Cardiac muscle cell (in vitro differentiated cells and primary cell): ENCODE measurements around the gene KIAA1755. TPM values are rescaled to one million over a fixed set of nuclear protein-coding genes. Genes with fewer than 3 reads are reported as not detected.

Experiments used
- DNase-seq, 2 donors: peaks; one replicate each; pipeline versions ENCODE4 v3.0.0 to v3.0.0-alpha.2; 2010 to 2017; ENCODE audit warnings: low read depth in 1 of 2, low spot score in 1 of 2
- H3K27ac ChIP-seq: fragments of 200-600 bp; sonication (generic); 2 replicates; pipeline ENCODE4 v1.5.1; 2016
- H3K27me3 ChIP-seq: fragments of 200-600 bp; sonication (generic); 2 replicates; pipeline ENCODE4 v1.6.0; 2016; ENCODE audit warnings: control low read depth
- H3K36me3 ChIP-seq: fragments of 200-600 bp; sonication (generic); 2 replicates; pipeline ENCODE4 v1.5.1; 2016; ENCODE audit warnings: control low read depth
- H3K4me1 ChIP-seq: fragments of 200-600 bp; sonication (generic); 2 replicates; pipeline ENCODE4 v1.8.1; 2017; ENCODE audit warnings: low read depth, mild to moderate bottlenecking, mixed run types
- H3K4me3 ChIP-seq: fragments of 200-600 bp; sonication (generic); 2 replicates; pipeline ENCODE4 v1.5.1; 2016; ENCODE audit warnings: mild to moderate bottlenecking
- H3K9me3 ChIP-seq: fragments of 200-600 bp; sonication (generic); 2 replicates; pipeline ENCODE4 v1.5.1; 2017; ENCODE audit warnings: low read depth, mild to moderate bottlenecking, control low read depth
- CTCF ChIP-seq: IDR thresholded peaks from 2 replicates; pipeline ENCODE4 v1.5.1; 2012; ENCODE audit warnings: low read depth, mild to moderate bottlenecking, low read length
- polyA plus RNA-seq: library from polyadenylated mRNA; unstranded; fragments of >200 nt; fragmentation: Nextera tagmentation; extraction: Ambion mirVana; gene quantifications from 2 replicates; pipeline ENCODE4 v1.2.1, GENCODE V29; 2016
- total RNA-seq: library from RNA; depleted of rRNA; stranded (reverse); fragments of >200 nt; gene quantifications from 2 replicates; pipeline ENCODE4 v1.2.3, GENCODE V29; 2016

KIAA1755 gene
- total and polyA plus RNA-seq, 2 experiments from 2014 or later = not detected

- no peaks in the 10 kb centered on the region for H3K27me3 ChIP-seq
- TF ChIP-seq CTCF = no peak
- no peaks in the 10 kb centered on the region for H3K36me3 ChIP-seq
- H3K4me1 ChIP-seq = peaks cover 4% of the 10 kb centered on the region
- DNase-seq = no peak
- H3K27ac ChIP-seq = no peak overlapping the region
- H3K9me3 ChIP-seq = no peaks in the 10 kb centered on the region
- H3K4me3 ChIP-seq = no peak overlapping the region
These were observed 52.4 kb downstream of the KIAA1755 start for GRCh38 chr20:38208088-38208487.

GRCh38 chr20:38207621-38208020 lies 52.9 kb downstream of the KIAA1755 start:
- Histone ChIP-seq H3K4me1 (peaks cover 4% of the 10 kb centered on the region), H3K27me3 (no peaks in the 10 kb centered on the region), H3K4me3 (no peak overlapping the region), H3K36me3 (no peaks in the 10 kb centered on the region), H3K27ac (no peak overlapping the region), H3K9me3 (no peaks in the 10 kb centered on the region)
- DNase-seq = no peak
- TF ChIP-seq CTCF = no peak

DNA sequence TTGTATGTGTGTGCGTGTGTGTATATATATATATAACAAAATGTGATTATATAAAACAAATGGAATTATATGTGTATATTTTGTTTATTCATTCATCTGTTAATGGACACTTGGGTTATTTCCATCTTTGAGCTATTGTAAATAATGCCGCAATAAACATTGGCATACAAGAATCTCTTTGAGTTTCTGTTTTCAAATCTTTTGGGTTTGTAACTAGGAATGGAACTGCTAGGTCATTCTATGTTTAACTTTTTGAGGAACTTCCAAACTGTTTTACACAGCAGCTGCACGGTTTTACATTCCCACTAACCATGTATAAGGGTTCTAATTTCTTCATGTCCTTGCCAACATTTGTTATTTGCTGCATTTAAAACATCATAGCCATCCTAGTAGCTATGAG lies 55.5 kb downstream of the KIAA1755 start:
- no peak for DNase-seq
- Histone ChIP-seq H3K9me3 (no peaks in the 10 kb centered on the region), H3K27ac (no peak overlapping the region), H3K4me3 (no peak overlapping the region), H3K4me1 (peaks cover 4% of the 10 kb centered on the region), H3K27me3 (no peaks in the 10 kb centered on the region), H3K36me3 (no peaks in the 10 kb centered on the region)
- TF ChIP-seq CTCF = no peak

- no peak for DNase-seq
- Histone ChIP-seq H3K9me3 (no peaks in the 10 kb centered on the region), H3K36me3 (no peaks in the 10 kb centered on the region), H3K27ac (no peak overlapping the region), H3K4me1 (peaks cover 4% of the 10 kb centered on the region), H3K4me3 (no peak overlapping the region), H3K27me3 (no peaks in the 10 kb centered on the region)
- TF ChIP-seq CTCF = no peak
These were observed 56.6 kb downstream of the KIAA1755 start for GRCh38 chr20:38203981-38204357.

DNA sequence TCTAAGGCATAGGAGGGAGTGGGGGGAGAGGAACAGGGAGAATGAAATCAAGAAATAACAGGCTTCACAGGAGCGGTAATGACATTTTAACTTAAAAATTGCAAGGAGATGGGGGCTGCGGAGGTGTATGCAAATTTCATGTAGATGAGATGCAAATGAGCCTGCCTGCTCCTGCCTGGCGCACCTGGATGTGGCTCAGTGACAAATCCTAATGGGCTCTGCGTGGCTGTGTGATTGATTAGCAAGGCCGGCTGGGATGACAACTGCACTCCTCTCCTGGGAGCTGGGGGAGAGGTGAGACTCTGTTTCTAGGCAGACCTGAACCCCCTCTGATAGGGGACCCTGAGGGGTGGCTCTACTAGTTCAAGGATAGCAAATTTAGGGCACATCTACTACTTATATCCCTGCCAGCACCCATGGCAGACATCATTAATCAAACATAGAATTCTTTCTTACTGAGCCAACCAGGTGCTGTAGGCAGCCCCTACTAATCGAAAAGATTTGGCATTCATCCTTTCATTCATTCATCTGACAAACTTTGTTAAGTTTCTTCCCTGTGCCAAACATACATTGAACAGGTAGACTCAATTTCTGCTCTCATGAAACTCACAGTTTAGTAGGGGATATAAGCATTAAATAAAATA lies 57.1 kb downstream of the KIAA1755 start:
- H3K36me3 ChIP-seq = no peaks in the 10 kb centered on the region
- H3K27me3 ChIP-seq = no peaks in the 10 kb centered on the region
- no peak overlapping the region for H3K27ac ChIP-seq
- H3K4me3 ChIP-seq = no peak overlapping the region
- peaks cover 2% of the 10 kb centered on the region for H3K4me1 ChIP-seq
- H3K9me3 ChIP-seq = no peaks in the 10 kb centered on the region
- DNase-seq = no peak
- TF ChIP-seq CTCF = no peak

GRCh38 chr20:38202982-38203293 lies 57.6 kb downstream of the KIAA1755 start:
- no peaks in the 10 kb centered on the region for H3K9me3 ChIP-seq
- no peaks in the 10 kb centered on the region for H3K4me1 ChIP-seq
- H3K27ac ChIP-seq = no peak overlapping the region
- no peak for TF ChIP-seq CTCF
- DNase-seq = no peak
- no peaks in the 10 kb centered on the region for H3K27me3 ChIP-seq
- H3K4me3 ChIP-seq = no peak overlapping the region
- no peaks in the 10 kb centered on the region for H3K36me3 ChIP-seq
